HepG2 (cell line): ENCODE measurements around the gene CHPF. TPM values are rescaled to one million over a fixed set of nuclear protein-coding genes. Genes with fewer than 3 reads are reported as not detected.

ENCODE experiments used
- BCL6 ChIP-seq: IDR thresholded peaks from 2 replicates; pipeline ENCODE4 v1.6.1; 2016; ENCODE audit warnings: missing genetic modification reagents, missing compliant biosample characterization
- FOSL2 ChIP-seq: sonication (generic); formaldehyde crosslinking; IDR thresholded peaks from 2 replicates; pipeline ENCODE4 v1.4.0; 2020; ENCODE audit warnings: missing genetic modification reagents
- FOXC1 ChIP-seq: sonication (generic); formaldehyde crosslinking; IDR thresholded peaks from 2 replicates; pipeline ENCODE4 v1.8.0; 2022; ENCODE audit warnings: mild to moderate bottlenecking, missing genetic modification reagents, borderline replicate concordance
- NFYB ChIP-seq: sonication (generic); formaldehyde crosslinking; IDR thresholded peaks from 2 replicates; pipeline ENCODE4 v1.4.0; 2020; ENCODE audit warnings: missing genetic modification reagents
- NPAS2 ChIP-seq: sonication (generic); formaldehyde crosslinking; IDR thresholded peaks from 2 replicates; pipeline ENCODE4 v1.8.0; 2022; ENCODE audit warnings: mild to moderate bottlenecking, missing genetic modification reagents, borderline replicate concordance
- POLR2A ChIP-seq, 2 experiments: IDR thresholded peaks; 2 replicates each; pipeline ENCODE4 v1.6.1; 2011; ENCODE audit warnings: low read depth in 2 of 2, low read length in 2 of 2, mild to moderate bottlenecking in 1 of 2, moderate library complexity in 1 of 2; ENCODE audit not compliant: insufficient read depth in 1 of 2
- SMC3 ChIP-seq: IDR thresholded peaks from 2 replicates; pipeline ENCODE4 v1.6.1; 2011; ENCODE audit warnings: low read length, improper control_type of control experiment
- ZNF326 ChIP-seq: sonication (generic); formaldehyde crosslinking; IDR thresholded peaks from 2 replicates; pipeline ENCODE4 v1.4.0; 2020; ENCODE audit warnings: missing genetic modification reagents, borderline replicate concordance
- ZNF569 ChIP-seq: sonication (generic); formaldehyde crosslinking; IDR thresholded peaks from 2 replicates; pipeline ENCODE4 v1.5.0; 2020; ENCODE audit warnings: mild to moderate bottlenecking, missing genetic modification reagents, moderate library complexity, borderline replicate concordance
- ZNF570 ChIP-seq: sonication (generic); formaldehyde crosslinking; IDR thresholded peaks from 2 replicates; pipeline ENCODE4 v1.4.0; 2020; ENCODE audit warnings: mild to moderate bottlenecking, missing genetic modification reagents, borderline replicate concordance
- ZNF782 ChIP-seq: sonication (generic); formaldehyde crosslinking; IDR thresholded peaks from 2 replicates; pipeline ENCODE4 v1.4.0; 2020; ENCODE audit warnings: missing genetic modification reagents, mild to moderate bottlenecking, borderline replicate concordance
- ZSCAN30 ChIP-seq: sonication (generic); formaldehyde crosslinking; IDR thresholded peaks from 2 replicates; pipeline ENCODE4 v1.5.0; 2020; ENCODE audit warnings: mild to moderate bottlenecking, missing genetic modification reagents
- polyA plus RNA-seq, 8 experiments: library from polyadenylated mRNA; depleted of rRNA in 3 of 8; stranded (reverse) in 7 of 8; unstranded in 1 of 8; fragments of >200 nt; fragmentation: Illumina TruSeq in 4 of 8; extraction: Trizol in 4 of 8; gene quantifications; 2 replicates each; pipeline versions ENCODE4 v1.2.1 to v1.2.3, GENCODE V29; 2011 to 2016; ENCODE audit warnings: low read depth in 4 of 8, missing spikeins in 1 of 8, mixed read lengths in 1 of 8; ENCODE audit not compliant: insufficient read depth in 1 of 8
- total RNA-seq, 5 experiments: library from RNA; depleted of rRNA; stranded (reverse); fragments of >200 nt; fragmentation: Illumina TruSeq; extraction: Trizol; gene quantifications; 2 replicates each; pipeline ENCODE4 v1.2.3, GENCODE V29; 2016; ENCODE audit warnings: low read depth in 1 of 5
- TF ChIP-seq, protein P1 (sequence below): sonication (generic); formaldehyde crosslinking; IDR thresholded peaks from 2 replicates; pipeline ENCODE4 v1.4.0; 2020; ENCODE audit warnings: missing genetic modification reagents
- TF ChIP-seq, protein P2 (sequence below): sonication (generic); formaldehyde crosslinking; IDR thresholded peaks from 2 replicates; pipeline ENCODE4 v1.4.0; 2020; ENCODE audit warnings: missing genetic modification reagents
- TF ChIP-seq, protein P3 (sequence below): sonication (generic); formaldehyde crosslinking; IDR thresholded peaks from 2 replicates; pipeline ENCODE4 v1.4.0; 2020; ENCODE audit warnings: missing genetic modification reagents, borderline replicate concordance
- TF ChIP-seq, protein P4 (sequence below): sonication (generic); formaldehyde crosslinking; IDR thresholded peaks from 2 replicates; pipeline ENCODE4 v1.5.0; 2020; ENCODE audit warnings: mild to moderate bottlenecking, missing genetic modification reagents
- TF ChIP-seq, protein P5 (sequence below): sonication (generic); IDR thresholded peaks from 2 replicates; pipeline ENCODE4 v1.6.1; 2016; ENCODE audit warnings: low read depth, borderline replicate concordance

Gene CHPF
- total and polyA plus RNA-seq, 2 of the 13 experiments (the other 11 are each of a cell fraction or from before 2014, with no cell fraction given) = 79.6 to 111 TPM

DNA sequence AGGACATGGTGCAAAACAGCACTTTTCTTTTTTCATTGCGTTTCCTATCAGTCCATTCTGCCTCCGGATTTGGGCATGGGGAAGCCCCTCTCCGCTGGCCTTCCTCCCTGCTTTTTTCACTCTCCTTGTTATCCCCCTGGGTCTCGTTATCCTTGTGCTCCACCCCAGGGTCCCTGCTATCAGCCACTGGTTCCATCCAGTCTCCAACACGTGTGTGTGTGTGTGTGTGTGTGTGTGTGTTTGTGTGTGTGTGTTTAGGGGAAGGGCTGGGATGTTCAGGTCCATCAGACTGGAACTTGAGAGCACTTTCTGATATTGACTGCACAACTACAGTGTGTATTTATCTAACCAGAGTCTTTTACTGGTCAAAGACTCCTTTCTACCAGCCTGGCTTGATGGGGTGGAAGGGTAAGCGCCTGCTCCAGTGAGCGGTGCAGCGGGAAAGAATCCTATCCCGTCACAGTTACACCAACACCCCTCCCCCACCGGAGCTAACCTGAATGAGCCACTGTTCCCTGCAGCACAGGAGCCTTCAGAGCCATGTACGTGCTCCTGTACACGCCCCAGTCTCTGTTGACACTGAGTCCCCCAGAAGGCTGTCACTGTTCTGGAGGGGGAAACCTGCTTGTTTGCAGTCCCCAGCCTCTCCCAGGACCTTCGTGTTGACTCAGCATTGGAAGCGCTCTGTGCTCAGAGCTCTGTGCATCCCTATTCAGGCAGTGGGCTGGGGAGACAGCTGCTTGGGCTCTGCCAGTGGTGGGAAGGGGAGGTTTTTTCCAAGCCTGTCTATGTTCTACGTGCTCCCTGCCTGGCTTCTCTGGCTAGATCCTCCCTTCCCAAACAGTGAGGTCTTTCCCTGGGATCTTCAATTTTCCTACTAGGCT lies 33.1 kb upstream of the CHPF start (continued):
- TF ChIP-seq, protein P1, sequence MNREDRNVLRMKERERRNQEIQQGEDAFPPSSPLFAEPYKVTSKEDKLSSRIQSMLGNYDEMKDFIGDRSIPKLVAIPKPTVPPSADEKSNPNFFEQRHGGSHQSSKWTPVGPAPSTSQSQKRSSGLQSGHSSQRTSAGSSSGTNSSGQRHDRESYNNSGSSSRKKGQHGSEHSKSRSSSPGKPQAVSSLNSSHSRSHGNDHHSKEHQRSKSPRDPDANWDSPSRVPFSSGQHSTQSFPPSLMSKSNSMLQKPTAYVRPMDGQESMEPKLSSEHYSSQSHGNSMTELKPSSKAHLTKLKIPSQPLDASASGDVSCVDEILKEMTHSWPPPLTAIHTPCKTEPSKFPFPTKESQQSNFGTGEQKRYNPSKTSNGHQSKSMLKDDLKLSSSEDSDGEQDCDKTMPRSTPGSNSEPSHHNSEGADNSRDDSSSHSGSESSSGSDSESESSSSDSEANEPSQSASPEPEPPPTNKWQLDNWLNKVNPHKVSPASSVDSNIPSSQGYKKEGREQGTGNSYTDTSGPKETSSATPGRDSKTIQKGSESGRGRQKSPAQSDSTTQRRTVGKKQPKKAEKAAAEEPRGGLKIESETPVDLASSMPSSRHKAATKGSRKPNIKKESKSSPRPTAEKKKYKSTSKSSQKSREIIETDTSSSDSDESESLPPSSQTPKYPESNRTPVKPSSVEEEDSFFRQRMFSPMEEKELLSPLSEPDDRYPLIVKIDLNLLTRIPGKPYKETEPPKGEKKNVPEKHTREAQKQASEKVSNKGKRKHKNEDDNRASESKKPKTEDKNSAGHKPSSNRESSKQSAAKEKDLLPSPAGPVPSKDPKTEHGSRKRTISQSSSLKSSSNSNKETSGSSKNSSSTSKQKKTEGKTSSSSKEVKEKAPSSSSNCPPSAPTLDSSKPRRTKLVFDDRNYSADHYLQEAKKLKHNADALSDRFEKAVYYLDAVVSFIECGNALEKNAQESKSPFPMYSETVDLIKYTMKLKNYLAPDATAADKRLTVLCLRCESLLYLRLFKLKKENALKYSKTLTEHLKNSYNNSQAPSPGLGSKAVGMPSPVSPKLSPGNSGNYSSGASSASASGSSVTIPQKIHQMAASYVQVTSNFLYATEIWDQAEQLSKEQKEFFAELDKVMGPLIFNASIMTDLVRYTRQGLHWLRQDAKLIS (CRISPR knock-in tag) = peak; percentile 77; the same call in 1 of the 2 replicates
- TF ChIP-seq SMC3 (peak; percentile 28; the same call in 1 of the 2 replicates), FOSL2 (CRISPR knock-in tag) (peak; percentile 89), NPAS2 (CRISPR knock-in tag) (no peak), ZNF782 (CRISPR knock-in tag) (peak; percentile 91; the same call in 1 of the 2 replicates), NFYB (CRISPR knock-in tag) (peak; percentile 40), ZSCAN30 (CRISPR knock-in tag) (no peak), FOXC1 (CRISPR knock-in tag) (no peak; the same call in 1 of the 2 replicates), ZNF570 (0 out of 2 replicates have a peak, but pooled peaks have one; percentile 30), ZNF569 (CRISPR knock-in tag) (peak; percentile 89; the same call in 1 of the 2 replicates), ZNF326 (no peak), BCL6 (peak; percentile 82), POLR2A (IDR thresholded peaks at IDR 0.05; ENCODE audit: insufficient read depth in 1 of 2, low read depth in 2 of 2, low read length in 2 of 2) (no peak; a peak in 1 of 4 replicates)
- TF ChIP-seq, protein P2, sequence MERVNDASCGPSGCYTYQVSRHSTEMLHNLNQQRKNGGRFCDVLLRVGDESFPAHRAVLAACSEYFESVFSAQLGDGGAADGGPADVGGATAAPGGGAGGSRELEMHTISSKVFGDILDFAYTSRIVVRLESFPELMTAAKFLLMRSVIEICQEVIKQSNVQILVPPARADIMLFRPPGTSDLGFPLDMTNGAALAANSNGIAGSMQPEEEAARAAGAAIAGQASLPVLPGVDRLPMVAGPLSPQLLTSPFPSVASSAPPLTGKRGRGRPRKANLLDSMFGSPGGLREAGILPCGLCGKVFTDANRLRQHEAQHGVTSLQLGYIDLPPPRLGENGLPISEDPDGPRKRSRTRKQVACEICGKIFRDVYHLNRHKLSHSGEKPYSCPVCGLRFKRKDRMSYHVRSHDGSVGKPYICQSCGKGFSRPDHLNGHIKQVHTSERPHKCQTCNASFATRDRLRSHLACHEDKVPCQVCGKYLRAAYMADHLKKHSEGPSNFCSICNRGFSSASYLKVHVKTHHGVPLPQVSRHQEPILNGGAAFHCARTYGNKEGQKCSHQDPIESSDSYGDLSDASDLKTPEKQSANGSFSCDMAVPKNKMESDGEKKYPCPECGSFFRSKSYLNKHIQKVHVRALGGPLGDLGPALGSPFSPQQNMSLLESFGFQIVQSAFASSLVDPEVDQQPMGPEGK (CRISPR knock-in tag) = peak; percentile 98
- TF ChIP-seq, protein P3, sequence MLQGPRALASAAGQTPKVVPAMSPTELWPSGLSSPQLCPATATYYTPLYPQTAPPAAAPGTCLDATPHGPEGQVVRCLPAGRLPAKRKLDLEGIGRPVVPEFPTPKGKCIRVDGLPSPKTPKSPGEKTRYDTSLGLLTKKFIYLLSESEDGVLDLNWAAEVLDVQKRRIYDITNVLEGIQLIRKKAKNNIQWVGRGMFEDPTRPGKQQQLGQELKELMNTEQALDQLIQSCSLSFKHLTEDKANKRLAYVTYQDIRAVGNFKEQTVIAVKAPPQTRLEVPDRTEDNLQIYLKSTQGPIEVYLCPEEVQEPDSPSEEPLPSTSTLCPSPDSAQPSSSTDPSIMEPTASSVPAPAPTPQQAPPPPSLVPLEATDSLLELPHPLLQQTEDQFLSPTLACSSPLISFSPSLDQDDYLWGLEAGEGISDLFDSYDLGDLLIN (CRISPR knock-in tag) = peak; percentile 27; the same call in 1 of the 2 replicates
- TF ChIP-seq, protein P4, sequence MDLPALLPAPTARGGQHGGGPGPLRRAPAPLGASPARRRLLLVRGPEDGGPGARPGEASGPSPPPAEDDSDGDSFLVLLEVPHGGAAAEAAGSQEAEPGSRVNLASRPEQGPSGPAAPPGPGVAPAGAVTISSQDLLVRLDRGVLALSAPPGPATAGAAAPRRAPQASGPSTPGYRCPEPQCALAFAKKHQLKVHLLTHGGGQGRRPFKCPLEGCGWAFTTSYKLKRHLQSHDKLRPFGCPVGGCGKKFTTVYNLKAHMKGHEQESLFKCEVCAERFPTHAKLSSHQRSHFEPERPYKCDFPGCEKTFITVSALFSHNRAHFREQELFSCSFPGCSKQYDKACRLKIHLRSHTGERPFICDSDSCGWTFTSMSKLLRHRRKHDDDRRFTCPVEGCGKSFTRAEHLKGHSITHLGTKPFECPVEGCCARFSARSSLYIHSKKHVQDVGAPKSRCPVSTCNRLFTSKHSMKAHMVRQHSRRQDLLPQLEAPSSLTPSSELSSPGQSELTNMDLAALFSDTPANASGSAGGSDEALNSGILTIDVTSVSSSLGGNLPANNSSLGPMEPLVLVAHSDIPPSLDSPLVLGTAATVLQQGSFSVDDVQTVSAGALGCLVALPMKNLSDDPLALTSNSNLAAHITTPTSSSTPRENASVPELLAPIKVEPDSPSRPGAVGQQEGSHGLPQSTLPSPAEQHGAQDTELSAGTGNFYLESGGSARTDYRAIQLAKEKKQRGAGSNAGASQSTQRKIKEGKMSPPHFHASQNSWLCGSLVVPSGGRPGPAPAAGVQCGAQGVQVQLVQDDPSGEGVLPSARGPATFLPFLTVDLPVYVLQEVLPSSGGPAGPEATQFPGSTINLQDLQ (CRISPR knock-in tag) = no peak
- TF ChIP-seq, protein P5, sequence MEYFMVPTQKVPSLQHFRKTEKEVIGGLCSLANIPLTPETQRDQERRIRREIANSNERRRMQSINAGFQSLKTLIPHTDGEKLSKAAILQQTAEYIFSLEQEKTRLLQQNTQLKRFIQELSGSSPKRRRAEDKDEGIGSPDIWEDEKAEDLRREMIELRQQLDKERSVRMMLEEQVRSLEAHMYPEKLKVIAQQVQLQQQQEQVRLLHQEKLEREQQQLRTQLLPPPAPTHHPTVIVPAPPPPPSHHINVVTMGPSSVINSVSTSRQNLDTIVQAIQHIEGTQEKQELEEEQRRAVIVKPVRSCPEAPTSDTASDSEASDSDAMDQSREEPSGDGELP = peak; percentile 83
